ENCODE data around the gene COL5A1.

- TF ChIP-seq PATZ1 (CRISPR knock-in tag; IDR thresholded peaks at IDR 0.05; ENCODE audit: borderline replicate concordance) = no peak
- no peak for TF ChIP-seq BACH2 (CRISPR knock-in tag; IDR thresholded peaks at IDR 0.05; ENCODE audit: borderline replicate concordance)
- no peak for TF ChIP-seq CREB5 (CRISPR knock-in tag; IDR thresholded peaks at IDR 0.05; ENCODE audit: low read depth)
- TF ChIP-seq ZNF8 (CRISPR knock-in tag; IDR thresholded peaks at IDR 0.05) = no peak
- no peak for TF ChIP-seq CSRNP3 (CRISPR knock-in tag; IDR thresholded peaks at IDR 0.05)
- no peak for TF ChIP-seq ZFP30 (CRISPR knock-in tag; IDR thresholded peaks at IDR 0.05)
- no peak for TF ChIP-seq OSR1 (CRISPR knock-in tag; IDR thresholded peaks at IDR 0.05)
- no peak for TF ChIP-seq POU6F1 (CRISPR knock-in tag; IDR thresholded peaks at IDR 0.05; ENCODE audit: borderline replicate concordance, low read depth)
- TF ChIP-seq ESRRG (CRISPR knock-in tag; IDR thresholded peaks at IDR 0.05) = no peak
- no peak for TF ChIP-seq CSDC2 (CRISPR knock-in tag; IDR thresholded peaks at IDR 0.05)
- TF ChIP-seq ZNF565 (CRISPR knock-in tag; conservative IDR thresholded peaks at IDR 0.05; ENCODE audit: low read depth) = no peak
- no peak for TF ChIP-seq ZFP3 (CRISPR knock-in tag; IDR thresholded peaks at IDR 0.05)
- TF ChIP-seq ZNF70 (CRISPR knock-in tag; IDR thresholded peaks at IDR 0.05) = no peak
These were observed 202.1 kb downstream of the COL5A1 start for GRCh38 chr9:134843740-134844139.

Data from SK-N-SH treated with all-trans-retinoic acid at 6 μM for 48 hours (cell line).